IPS-18a (cell line): ENCODE measurements around the gene MLLT3.

ENCODE experiments used
- H3K27ac ChIP-seq: one replicate; pipeline ENCODE4 v1.5.1; 2013; ENCODE audit warnings: low read length
- H3K27me3 ChIP-seq: one replicate; pipeline ENCODE4 v1.6.1; 2013; ENCODE audit warnings: mild to moderate bottlenecking, low read length; ENCODE audit not compliant: control insufficient read depth, insufficient read depth
- H3K36me3 ChIP-seq: one replicate; pipeline ENCODE4 v1.6.1; 2013; ENCODE audit warnings: low read depth, low read length; ENCODE audit not compliant: control insufficient read depth
- H3K4me1 ChIP-seq: one replicate; pipeline ENCODE4 v1.6.1; 2013; ENCODE audit warnings: low read depth, low read length; ENCODE audit not compliant: control insufficient read depth
- H3K4me3 ChIP-seq: one replicate; pipeline ENCODE4 v1.5.1; 2013; ENCODE audit warnings: low read length
- H3K9ac ChIP-seq: one replicate; pipeline ENCODE4 v1.6.1; 2013; ENCODE audit warnings: mild to moderate bottlenecking, low read length, moderate library complexity
- H3K9me3 ChIP-seq: one replicate; pipeline ENCODE4 v1.6.1; 2013; ENCODE audit warnings: low read depth, low read length; ENCODE audit not compliant: control insufficient read depth

Gene MLLT3

DNA sequence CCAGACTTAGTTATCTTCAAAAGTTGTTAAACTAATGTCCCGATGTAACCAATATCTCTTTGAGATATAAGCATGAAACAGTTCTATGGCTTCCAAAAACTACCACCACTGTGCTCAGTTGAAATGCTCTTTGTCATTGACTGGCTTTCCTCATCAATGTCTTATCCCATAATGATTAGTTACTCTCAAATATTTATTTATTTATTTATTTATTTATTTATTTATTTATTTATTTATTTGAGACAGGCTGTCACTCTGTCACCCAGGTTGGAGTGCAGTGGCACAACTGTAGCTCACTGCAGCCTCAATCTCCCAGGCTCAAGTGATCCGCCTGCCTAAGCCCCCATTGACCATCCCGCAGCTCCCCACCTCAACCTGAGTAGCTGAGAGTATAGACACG, 28.0 kb upstream of the MLLT3 start:
- Histone ChIP-seq H3K9me3 (no peaks in the 10 kb centered on the region), H3K4me1 (no peaks in the 10 kb centered on the region), H3K4me3 (no peak overlapping the region), H3K27ac (no peak overlapping the region), H3K36me3 (no peaks in the 10 kb centered on the region), H3K27me3 (no peaks in the 10 kb centered on the region), H3K9ac (no peak overlapping the region)

DNA sequence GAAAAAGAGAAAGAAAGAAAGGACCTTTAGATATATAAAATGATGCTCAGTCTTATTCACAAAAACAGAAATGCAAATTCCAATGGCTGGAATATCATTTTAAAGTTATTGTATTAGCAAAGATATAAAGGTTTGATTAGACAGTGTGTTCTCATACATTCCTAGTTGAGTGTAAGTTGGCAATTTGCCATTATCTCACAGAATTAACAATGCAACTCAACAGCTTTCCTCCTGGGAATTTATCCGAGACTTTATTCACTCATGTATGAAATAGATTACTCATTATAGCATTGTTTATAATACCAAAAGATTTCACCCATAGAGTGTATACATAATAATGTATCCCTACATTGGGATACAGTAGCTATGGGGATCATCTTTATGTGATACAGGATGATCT, 27.1 kb upstream of the MLLT3 start:
- Histone ChIP-seq H3K9me3 (no peaks in the 10 kb centered on the region), H3K9ac (no peak overlapping the region), H3K27ac (no peak overlapping the region), H3K36me3 (no peaks in the 10 kb centered on the region), H3K4me1 (no peaks in the 10 kb centered on the region), H3K27me3 (no peaks in the 10 kb centered on the region), H3K4me3 (no peak overlapping the region)

- Histone ChIP-seq H3K4me3 (no peak overlapping the region), H3K27me3 (no peaks in the 10 kb centered on the region), H3K4me1 (no peaks in the 10 kb centered on the region), H3K27ac (no peak overlapping the region), H3K9me3 (no peaks in the 10 kb centered on the region), H3K36me3 (no peaks in the 10 kb centered on the region), H3K9ac (no peak overlapping the region)
These were observed 24.4 kb upstream of the MLLT3 start for GRCh38 chr9:20646656-20647055.

DNA sequence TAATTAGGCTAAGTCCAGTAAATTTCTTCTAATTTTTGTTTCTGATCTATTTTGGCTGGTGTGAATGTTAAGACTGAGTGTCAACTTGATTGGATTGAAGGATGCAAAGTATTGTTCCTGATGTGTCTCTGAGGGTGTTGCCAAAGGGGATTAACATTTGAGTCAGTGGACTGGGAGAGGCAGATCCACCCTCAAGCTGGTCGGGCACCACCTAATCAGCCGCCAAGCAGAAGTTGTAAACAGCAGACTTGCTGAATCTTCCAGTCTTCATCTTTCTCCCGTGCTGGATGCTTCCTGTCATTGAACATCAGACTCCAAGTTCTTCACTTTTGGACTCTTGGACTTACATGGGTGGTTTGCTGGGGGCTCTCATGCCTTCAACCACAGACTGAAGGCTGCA, 21.4 kb upstream of the MLLT3 start:
- H3K9me3 ChIP-seq, result no peaks in the 10 kb centered on the region
- H3K36me3 ChIP-seq, result no peaks in the 10 kb centered on the region
- no peak overlapping the region for H3K9ac ChIP-seq
- no peak overlapping the region for H3K4me3 ChIP-seq
- H3K27me3 ChIP-seq, result no peaks in the 10 kb centered on the region
- H3K4me1 ChIP-seq, result no peaks in the 10 kb centered on the region
- H3K27ac ChIP-seq, result no peak overlapping the region

DNA sequence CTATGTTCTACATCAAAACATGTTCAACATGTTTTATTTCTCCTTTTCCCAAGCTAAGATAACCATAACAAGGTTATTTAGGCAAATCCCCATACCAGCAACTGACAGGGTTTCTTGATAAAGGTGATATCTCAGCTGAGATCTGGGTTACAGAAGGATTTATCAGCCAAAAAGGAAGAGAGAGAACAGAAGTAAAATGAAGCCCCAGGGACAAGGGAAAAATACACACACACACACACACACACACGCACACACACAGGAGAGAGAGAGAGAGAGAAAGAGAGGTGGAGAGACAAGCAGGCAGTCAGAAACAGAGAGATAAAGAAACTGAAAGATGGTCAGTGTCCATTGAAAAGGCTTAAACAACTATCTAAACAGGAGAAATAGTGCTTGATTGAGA, 19.7 kb upstream of the MLLT3 start:
- Histone ChIP-seq H3K27ac (no peak overlapping the region), H3K9me3 (no peaks in the 10 kb centered on the region), H3K4me3 (no peak overlapping the region), H3K36me3 (no peaks in the 10 kb centered on the region), H3K9ac (no peak overlapping the region), H3K4me1 (no peaks in the 10 kb centered on the region), H3K27me3 (no peaks in the 10 kb centered on the region)

- H3K4me1 ChIP-seq, result no peaks in the 10 kb centered on the region
- H3K27me3 ChIP-seq, result no peaks in the 10 kb centered on the region
- no peaks in the 10 kb centered on the region for H3K9me3 ChIP-seq
- no peak overlapping the region for H3K27ac ChIP-seq
- no peak overlapping the region for H3K9ac ChIP-seq
- H3K4me3 ChIP-seq, result no peak overlapping the region
- no peaks in the 10 kb centered on the region for H3K36me3 ChIP-seq
These were observed 18.3 kb upstream of the MLLT3 start for GRCh38 chr9:20640331-20641187.

GRCh38 chr9:20636888-20637440, 14.7 kb upstream of the MLLT3 start:
- H3K9me3 ChIP-seq, result no peaks in the 10 kb centered on the region
- H3K4me3 ChIP-seq, result no peak overlapping the region
- no peak overlapping the region for H3K9ac ChIP-seq
- H3K36me3 ChIP-seq, result no peaks in the 10 kb centered on the region
- no peaks in the 10 kb centered on the region for H3K27me3 ChIP-seq
- H3K27ac ChIP-seq, result no peak overlapping the region
- no peaks in the 10 kb centered on the region for H3K4me1 ChIP-seq

DNA sequence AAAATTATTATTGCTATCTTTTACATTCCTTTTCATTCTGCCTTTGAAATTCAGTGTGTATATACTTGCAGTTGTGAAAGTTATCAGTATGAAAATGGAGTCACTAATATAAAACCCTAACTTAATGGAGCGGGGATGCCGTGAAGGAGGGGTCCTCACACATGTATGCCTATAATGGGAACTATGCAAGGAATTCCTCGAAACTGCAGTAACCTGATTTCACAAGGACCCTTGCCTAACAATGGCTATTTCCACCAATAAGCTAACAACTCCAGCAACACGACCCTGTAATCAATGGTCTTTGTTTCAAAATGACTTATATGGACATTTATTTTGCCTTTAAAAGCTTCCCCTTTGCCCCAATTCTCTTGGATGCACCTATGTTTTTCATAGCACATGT, 12.6 kb upstream of the MLLT3 start:
- no peak overlapping the region for H3K4me3 ChIP-seq
- no peak overlapping the region for H3K9ac ChIP-seq
- H3K27me3 ChIP-seq, result no peaks in the 10 kb centered on the region
- H3K4me1 ChIP-seq, result no peaks in the 10 kb centered on the region
- no peak overlapping the region for H3K27ac ChIP-seq
- no peaks in the 10 kb centered on the region for H3K9me3 ChIP-seq
- H3K36me3 ChIP-seq, result no peaks in the 10 kb centered on the region

- Histone ChIP-seq H3K4me1 (no peaks in the 10 kb centered on the region), H3K9me3 (no peaks in the 10 kb centered on the region), H3K27me3 (no peaks in the 10 kb centered on the region), H3K27ac (no peak overlapping the region), H3K9ac (no peak overlapping the region), H3K4me3 (no peak overlapping the region), H3K36me3 (no peaks in the 10 kb centered on the region)
These were observed 10.4 kb upstream of the MLLT3 start for GRCh38 chr9:20632705-20633104.

DNA sequence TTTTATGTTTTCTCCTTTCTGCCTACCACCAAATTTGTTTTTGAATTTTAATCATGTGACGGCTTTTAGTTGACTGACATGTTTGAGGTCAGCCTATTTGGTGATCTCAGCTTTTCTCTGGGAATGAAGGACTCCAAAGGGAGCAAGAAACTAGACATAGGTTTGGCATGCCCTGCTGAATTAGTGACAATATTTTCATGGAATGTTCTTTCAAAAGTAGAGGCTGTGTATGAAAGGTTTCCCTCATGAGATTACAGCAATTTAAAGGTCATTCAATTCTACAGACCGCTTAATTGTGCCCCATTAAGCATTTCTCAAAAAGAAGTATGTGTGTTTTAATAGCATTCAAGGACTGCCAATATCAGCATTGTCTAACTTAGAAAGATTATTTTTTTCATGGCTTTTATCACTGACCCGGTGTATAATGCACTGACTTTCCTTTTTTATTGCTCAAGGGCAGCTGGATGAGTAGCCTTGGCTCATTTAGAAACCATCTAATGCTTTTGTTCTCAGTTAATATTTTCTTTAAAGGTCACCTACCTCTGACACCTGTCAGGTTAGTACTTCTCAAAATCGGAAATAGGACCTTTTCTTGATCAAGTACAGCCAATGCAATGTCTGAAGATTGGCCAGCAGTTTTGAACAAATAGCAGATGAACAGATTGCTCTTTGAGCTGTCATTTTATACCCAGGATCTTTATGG, 8.1 kb upstream of the MLLT3 start:
- Histone ChIP-seq H3K27me3 (no peaks in the 10 kb centered on the region), H3K36me3 (no peaks in the 10 kb centered on the region), H3K9ac (no peak overlapping the region), H3K4me1 (no peaks in the 10 kb centered on the region), H3K9me3 (no peaks in the 10 kb centered on the region), H3K27ac (no peak overlapping the region), H3K4me3 (no peak overlapping the region)

DNA sequence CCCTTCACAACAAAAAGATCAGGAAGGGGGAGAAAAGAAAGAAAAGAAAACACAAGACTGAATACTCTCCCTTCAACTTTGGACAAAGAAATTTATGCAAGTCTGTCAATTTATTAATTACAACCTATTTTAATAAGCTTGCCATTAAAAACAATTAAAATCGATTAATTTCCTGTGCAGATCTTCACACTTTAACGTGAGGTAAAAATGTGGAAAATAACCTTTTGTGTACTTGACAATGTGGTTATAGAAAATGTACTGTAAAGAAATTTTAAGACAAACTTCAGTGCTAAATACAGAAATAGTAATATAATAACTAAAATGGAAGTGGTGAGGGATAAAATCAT, 2.7 kb upstream of the MLLT3 start:
- H3K9ac ChIP-seq, result no peak overlapping the region
- H3K27ac ChIP-seq, result no peak overlapping the region
- peaks cover 12% of the 10 kb centered on the region for H3K4me1 ChIP-seq
- peak overlapping the region; percentile 91 for H3K4me3 ChIP-seq
- H3K27me3 ChIP-seq, result peaks cover 42% of the 10 kb centered on the region
- no peaks in the 10 kb centered on the region for H3K9me3 ChIP-seq
- H3K36me3 ChIP-seq, result no peaks in the 10 kb centered on the region
